GM12878 (cell line): Measurements from ENCODE around the gene NOL8. TPM values are rescaled to one million over a fixed set of nuclear protein-coding genes. Genes with fewer than 3 reads are reported as not detected.

Experiments used
- ATAC-seq: fragments of 200-7000 bp; cut with Tn5 transposase; 3 replicates; pipeline ENCODE4 v1.9.1; 2020; ENCODE audit warnings: mild to moderate bottlenecking, moderate library complexity
- BruUV-seq: library from RNA; stranded (reverse); fragments of 400-500 nt; replicated peaks from 2 replicates; lab custom pipeline; 2021; lab: Mats Ljungman, UMichigan
- CTCF ChIA-PET: fragments of 300-600 bp; sonication (Branson Sonifier 250); formaldehyde crosslinking; extraction: SDS; loops from one replicate; lab custom pipeline; 2021; ENCODE audit warnings: inconsistent platforms; lab: Yijun Ruan, JAX
- POLR2A ChIA-PET: fragments of 350-600 bp; formaldehyde crosslinking; extraction: SDS; loops from one replicate; lab custom pipeline; 2021; ENCODE audit warnings: inconsistent platforms; lab: Charles Lee
- RAD21 ChIA-PET: fragments of 300-600 bp; sonication (Branson Sonifier 250); formaldehyde crosslinking; loops from one replicate; lab custom pipeline; 2023; ENCODE audit warnings: antibody characterized with exemption; ENCODE audit not compliant: unreplicated experiment; lab: Charles Lee
- SMC1A ChIA-PET: fragments of 300-600 bp; sonication (Branson Sonifier 250); formaldehyde crosslinking; loops from one replicate; lab custom pipeline; 2023; ENCODE audit not compliant: unreplicated experiment, uncharacterized antibody; lab: Charles Lee
- DNase-seq: peaks from one replicate; pipeline ENCODE4 v3.0.0-alpha.2; 2011; ENCODE audit warnings: low read depth, low spot score
- FAIRE-seq: peaks from 3 replicates; lab custom pipeline; 2011; peaks lifted over from hg19 to GRCh38; lab: Jason Lieb, UNC
- H2AFZ ChIP-seq: 2 replicates; pipeline ENCODE4 v1.6.0; 2011; ENCODE audit warnings: low read depth, low read length, control low read depth; ENCODE audit not compliant: control insufficient read depth
- H3K27ac ChIP-seq: 2 replicates; pipeline ENCODE4 v1.5.1; 2011; ENCODE audit warnings: control low read depth; ENCODE audit not compliant: control insufficient read depth, insufficient read depth
- H3K27me3 ChIP-seq, 2 experiments: replicated peaks in 1 of 2; 2 replicates each; pipeline versions ENCODE4 v1.6.0 to v1.6.1; 2011; ENCODE audit warnings: low read length in 1 of 2; ENCODE audit not compliant: control insufficient read depth in 2 of 2, insufficient read depth in 2 of 2
- H3K36me3 ChIP-seq, 2 experiments: 2 replicates each; pipeline ENCODE4 v1.5.1; 2011; ENCODE audit warnings: low read length in 1 of 2; ENCODE audit not compliant: control insufficient read depth in 2 of 2, insufficient read depth in 2 of 2
- H3K4me1 ChIP-seq: 2 replicates; pipeline ENCODE4 v1.6.1; 2011; ENCODE audit warnings: mild to moderate bottlenecking, low read length, moderate library complexity, mixed read lengths; ENCODE audit not compliant: control insufficient read depth, insufficient read depth
- H3K4me2 ChIP-seq: 2 replicates; pipeline ENCODE4 v1.6.0; 2011; ENCODE audit warnings: control low read depth; ENCODE audit not compliant: control insufficient read depth, insufficient read depth
- H3K4me3 ChIP-seq: fragments of 200-600 bp; sonication (generic); 2 replicates; pipeline ENCODE4 v1.5.1; 2016
- H3K79me2 ChIP-seq: 2 replicates; pipeline ENCODE4 v1.6.0; 2011; ENCODE audit warnings: low read length; ENCODE audit not compliant: control insufficient read depth, insufficient read depth
- H3K9ac ChIP-seq: 2 replicates; pipeline ENCODE4 v1.8.0; 2011; ENCODE audit warnings: low read length, control low read depth, mixed read lengths; ENCODE audit not compliant: control insufficient read depth, insufficient read depth
- H3K9me3 ChIP-seq: replicated peaks from 3 replicates; pipeline ENCODE4 v1.5.1; 2011; ENCODE audit warnings: mild to moderate bottlenecking, low read length; ENCODE audit not compliant: control insufficient read depth, insufficient read depth
- H4K20me1 ChIP-seq: 2 replicates; pipeline ENCODE4 v1.6.0; 2011; ENCODE audit not compliant: control insufficient read depth, insufficient read depth
- ATF2 ChIP-seq: IDR thresholded peaks from 2 replicates; pipeline ENCODE4 v1.6.1; 2012; ENCODE audit warnings: low read length, inconsistent platforms
- BRCA1 ChIP-seq: IDR thresholded peaks from 2 replicates; pipeline ENCODE4 v1.6.1; 2011; ENCODE audit warnings: low read depth, low read length, improper control_type of control experiment
- CBX3 ChIP-seq: fragments of 200-600 bp; sonication (generic); IDR thresholded peaks from 2 replicates; pipeline ENCODE4 v1.6.1; 2016; ENCODE audit warnings: low read depth, borderline replicate concordance
- CHD1 ChIP-seq: IDR thresholded peaks from 2 replicates; pipeline ENCODE4 v1.6.1; 2012; ENCODE audit warnings: low read depth, low read length, improper control_type of control experiment
- HSF1 ChIP-seq: fragments of 150-350 bp; IDR thresholded peaks from 2 replicates; pipeline ENCODE4 v1.6.1; 2014; ENCODE audit warnings: mild to moderate bottlenecking, low read depth, low read length
- IRF4 ChIP-seq: IDR thresholded peaks from 2 replicates; pipeline ENCODE4 v1.6.1; 2011; ENCODE audit warnings: low read depth, low read length
- JUNB ChIP-seq: IDR thresholded peaks from 2 replicates; pipeline ENCODE4 v1.6.1; 2016; ENCODE audit warnings: antibody characterized with exemption, mild to moderate bottlenecking
- JUND ChIP-seq: IDR thresholded peaks from 2 replicates; pipeline ENCODE4 v1.6.1; 2012; ENCODE audit warnings: low read depth, mild to moderate bottlenecking, low read length, improper control_type of control experiment, moderate library complexity
- MLLT1 ChIP-seq: fragments of 450-650 bp; IDR thresholded peaks from 2 replicates; pipeline ENCODE4 v1.6.1; 2016; ENCODE audit warnings: mild to moderate bottlenecking
- PBX3 ChIP-seq: IDR thresholded peaks from 2 replicates; pipeline ENCODE4 v1.6.1; 2011; ENCODE audit warnings: mild to moderate bottlenecking, low read depth, low read length, moderate library complexity; ENCODE audit not compliant: insufficient replicate concordance
- RCOR1 ChIP-seq: conservative IDR thresholded peaks from 2 replicates; pipeline ENCODE4 v1.6.1; 2012; ENCODE audit warnings: low read depth, low read length, improper control_type of control experiment
- USF2 ChIP-seq: IDR thresholded peaks from 2 replicates; pipeline ENCODE4 v1.6.1; 2011; ENCODE audit warnings: low read depth, low read length, improper control_type of control experiment, borderline replicate concordance
- WRNIP1 ChIP-seq: IDR thresholded peaks from 2 replicates; pipeline ENCODE4 v1.6.1; 2011; ENCODE audit warnings: low read depth, low read length, improper control_type of control experiment, borderline replicate concordance
- ZNF217 ChIP-seq: fragments of 450-650 bp; IDR thresholded peaks from 2 replicates; pipeline ENCODE4 v1.6.1; 2017; ENCODE audit warnings: antibody characterized with exemption, mild to moderate bottlenecking
- ZNF622 ChIP-seq: fragments of 450-650 bp; IDR thresholded peaks from 2 replicates; pipeline ENCODE4 v1.6.1; 2017; ENCODE audit warnings: mild to moderate bottlenecking, inconsistent platforms
- ZSCAN29 ChIP-seq: fragments of 450-650 bp; IDR thresholded peaks from 2 replicates; pipeline ENCODE4 v1.6.1; 2017; ENCODE audit warnings: mild to moderate bottlenecking, moderate library complexity
- ZZZ3 ChIP-seq: IDR thresholded peaks from 2 replicates; pipeline ENCODE4 v1.6.1; 2011; ENCODE audit warnings: low read depth; ENCODE audit not compliant: control insufficient read depth, insufficient read length
- WGBS: methylation state at CpG from one replicate; pipeline ENCODE4 v1.1.6; 2016; ENCODE audit warnings: low lambda C conversion rate; ENCODE audit not compliant: insufficient replicate concordance, insufficient coverage; ENCODE audit errors: missing lambda C conversion rate; 5-methylcytosine and 5-hydroxymethylcytosine counted together
- in situ Hi-C: fragments of 300-500 bp; cut with MboI; formaldehyde crosslinking; loops from 9 replicates; pipeline ENCODE4 v1.14.3; 2018; ENCODE audit warnings: mixed read lengths
- intact Hi-C: fragments of 100-400 bp; cut with micrococcal nuclease; formaldehyde crosslinking; loops from one replicate; pipeline ENCODE4 v1.14.2; 2022; ENCODE audit not compliant: unreplicated experiment
- polyA plus RNA-seq, 11 experiments: library from polyadenylated mRNA; depleted of rRNA in 4 of 11; unstranded in 6 of 11; stranded (reverse) in 5 of 11; fragments of >200 nt; fragmentation: Nextera tagmentation in 4 of 11; fragmentation: Illumina TruSeq in 1 of 11; extraction: Ambion mirVana in 4 of 11; extraction: Trizol in 1 of 11; gene quantifications; 1 replicate in 1 of 11; 2 replicates in 10 of 11; pipeline versions ENCODE4 v1.2.1 to v1.2.3, GENCODE V29; 2011 to 2016; ENCODE audit warnings: inconsistent platforms in 2 of 11, missing spikeins in 2 of 11, low read depth in 1 of 11
- total RNA-seq, 4 experiments: library from RNA; depleted of rRNA in 3 of 4; stranded (reverse); fragments of >200 nt in 3 of 4; fragmentation: Illumina TruSeq in 1 of 4; extraction: Trizol in 1 of 4; gene quantifications; 2 replicates each; pipeline versions ENCODE4 v1.2.1 to v1.2.3, GENCODE V29; 2013 to 2021

Gene NOL8
- total and polyA plus RNA-seq, 10 of the 15 experiments (the other 5 are each of a cell fraction or from before 2014, with no cell fraction given) = 33.6 to 58.6 (median 49.2) TPM

DNA sequence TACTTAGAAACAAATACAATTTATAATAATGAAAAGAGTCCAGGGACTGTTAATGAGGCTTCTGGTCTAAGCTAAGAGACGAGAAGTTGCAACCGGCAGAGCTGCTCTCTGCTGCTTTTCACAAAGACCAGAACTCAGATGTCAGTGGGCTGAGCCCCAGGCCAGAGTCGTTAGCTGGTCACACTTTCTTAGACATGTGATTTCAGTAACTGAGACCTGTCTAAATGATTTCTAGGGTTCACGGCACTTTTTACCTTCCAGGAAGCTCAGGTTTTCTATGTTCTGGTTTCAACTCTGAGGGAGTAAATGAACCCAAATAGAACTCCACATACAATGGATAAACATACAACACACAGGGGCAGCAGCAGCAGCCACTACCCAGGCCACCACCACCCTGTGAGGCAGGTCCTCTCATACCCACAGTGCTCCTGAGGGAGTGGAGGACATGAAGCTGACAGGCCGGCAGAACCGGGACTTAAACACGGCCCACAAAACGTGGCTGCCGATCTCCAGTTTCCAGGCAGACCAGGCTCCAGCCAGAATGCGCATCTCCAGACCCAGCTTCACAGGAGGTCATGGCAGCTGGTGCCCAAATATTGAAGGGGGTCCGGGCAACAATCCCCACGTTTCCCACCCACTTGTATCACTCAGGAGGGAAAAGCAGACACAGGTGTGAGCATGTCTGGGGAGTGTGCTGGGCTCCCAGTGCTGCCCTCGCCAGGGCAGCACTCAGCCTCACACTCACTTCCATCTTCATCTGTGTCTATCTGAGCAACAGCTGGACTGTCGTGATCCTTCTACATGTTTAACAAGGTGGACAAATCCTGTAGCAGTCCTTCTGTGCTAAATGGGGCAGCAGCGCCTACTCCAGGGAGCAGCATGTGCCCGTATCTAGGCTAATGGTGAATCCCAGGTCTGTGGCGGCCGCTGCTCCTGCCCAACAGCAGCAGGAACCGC is 70.5 kb downstream of the NOL8 start:
- H3K4me3 ChIP-seq = no peak overlapping the region
- H3K79me2 ChIP-seq = no peaks in the 10 kb centered on the region
- H3K27ac ChIP-seq = no peak overlapping the region
- ChIA-PET RAD21 (interaction anchor here (1.1 kb wide), 1 partner anchor 116 kb away, joined by 3 read pairs; no protein-coding TSS in a partner anchor), POLR2A (no interaction called here), SMC1A (no interaction called here), CTCF (interaction anchor here (1.1 kb wide), 1 partner anchor 12 kb away, joined by 5 read pairs; no protein-coding TSS in a partner anchor)
- H3K9ac ChIP-seq = no peak overlapping the region
- TF ChIP-seq ZSCAN29 (no peak), ZNF217 (no peak), MLLT1 (no peak), USF2 (no peak), PBX3 (no peak), WRNIP1 (no peak), CHD1 (no peak), ZZZ3 (no peak), ATF2 (no peak), JUND (no peak), RCOR1 (no peak), HSF1 (no peak), CBX3 (no peak), JUNB (no peak), BRCA1 (no peak), ZNF622 (no peak), IRF4 (no peak)
- intact Hi-C loops = no loop called here
- FAIRE-seq = no peak
- H4K20me1 ChIP-seq = no peaks in the 10 kb centered on the region
- H3K36me3 ChIP-seq = peaks cover 39 to 65% of the 10 kb centered on the region in 2 experiments
- WGBS = 90% methylated on average over 19 of the region's 19 CpGs
- no TSS peak for BruUV-seq
- in situ Hi-C loops = no loop called here
- DNase-seq = no peak
- no peak overlapping the region for H3K4me2 ChIP-seq
- no peaks in the 10 kb centered on the region for H3K27me3 ChIP-seq
- ATAC-seq = no peak
- H3K9me3 ChIP-seq = no peaks in the 10 kb centered on the region
- no peaks in the 10 kb centered on the region for H3K4me1 ChIP-seq
- no peak overlapping the region for H2AFZ ChIP-seq
